Activated T-cell treated with anti-CD3 and anti-CD28 coated beads for 4 hours (primary cell): ENCODE data around the gene TANC2.

Experiments
- DNase-seq: peaks from one replicate; pipeline ENCODE4 v3.0.0-alpha.2; 2020

The TANC2 gene

DNA sequence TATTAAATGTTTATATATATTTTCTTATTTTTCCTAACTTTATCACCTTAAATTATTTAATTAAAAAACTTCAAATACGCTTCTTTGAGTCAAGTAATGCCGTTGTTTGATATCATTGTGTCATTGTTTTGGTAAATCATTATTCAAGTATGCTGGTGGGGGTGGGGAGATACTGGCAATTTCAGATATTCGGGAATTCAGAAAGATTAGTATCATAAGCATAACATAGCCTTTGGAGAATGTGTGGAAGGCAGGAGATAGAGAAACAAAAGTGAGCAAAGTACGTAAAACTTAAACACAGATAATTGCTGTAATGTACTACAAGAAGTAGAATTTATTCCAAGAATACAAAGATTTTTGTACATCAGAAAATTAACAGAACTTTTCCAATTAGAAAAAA, 49.8 kb downstream of the TANC2 start:
- DNase-seq = no peak
